HG03064 (cell line): ENCODE measurements around the gene FLYWCH1.

Experiments used
- ATAC-seq: cut with Tn5 transposase; IDR thresholded peaks from one replicate; pipeline ENCODE4 v1.9.1; 2021; ENCODE audit warnings: low read depth; ENCODE audit not compliant: unreplicated experiment

Gene FLYWCH1

DNA sequence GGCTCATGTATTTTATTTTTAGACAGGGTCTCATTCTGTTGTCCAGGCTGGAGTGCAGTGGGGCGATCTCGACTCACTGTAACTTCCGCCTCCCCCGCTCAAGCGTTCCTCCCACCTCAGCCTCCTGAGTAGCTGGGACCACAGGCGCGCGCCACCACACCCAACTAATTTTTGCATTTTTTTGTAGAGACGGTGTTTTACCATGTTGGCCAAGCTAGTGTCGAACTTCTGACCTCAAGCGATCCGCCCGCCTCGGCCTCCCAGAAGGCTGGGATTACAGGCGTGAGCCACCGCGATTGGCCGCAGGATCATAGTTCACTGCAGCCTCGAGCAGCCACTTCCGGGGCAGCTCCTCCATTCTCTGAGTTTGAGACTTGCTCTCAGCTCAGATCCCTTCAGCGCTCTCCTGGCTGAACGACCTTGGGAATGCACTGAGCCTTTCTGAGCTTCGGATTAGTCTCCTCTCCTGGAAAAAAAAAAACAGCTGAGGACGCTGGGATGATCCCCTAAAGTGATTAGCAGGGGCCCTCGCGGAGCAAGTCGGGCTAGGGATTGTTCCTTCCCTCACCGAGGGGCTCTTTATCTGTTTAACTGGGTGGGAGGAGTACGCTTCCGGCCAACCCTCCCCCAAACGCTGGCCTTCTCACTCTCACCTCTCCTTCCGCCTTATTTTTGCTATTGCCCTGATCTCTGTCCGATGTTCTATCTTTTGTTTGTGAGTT lies 69.6 kb downstream of the FLYWCH1 start:
- no peak for ATAC-seq

- ATAC-seq = no peak
Measured at GRCh38 chr16:2981899-2982250, 70.1 kb downstream of the FLYWCH1 start.

- ATAC-seq = no peak
Measured at GRCh38 chr16:2982402-2982801, 70.7 kb downstream of the FLYWCH1 start.

- no peak for ATAC-seq
Measured at GRCh38 chr16:2983706-2984136, 72.0 kb downstream of the FLYWCH1 start.

DNA sequence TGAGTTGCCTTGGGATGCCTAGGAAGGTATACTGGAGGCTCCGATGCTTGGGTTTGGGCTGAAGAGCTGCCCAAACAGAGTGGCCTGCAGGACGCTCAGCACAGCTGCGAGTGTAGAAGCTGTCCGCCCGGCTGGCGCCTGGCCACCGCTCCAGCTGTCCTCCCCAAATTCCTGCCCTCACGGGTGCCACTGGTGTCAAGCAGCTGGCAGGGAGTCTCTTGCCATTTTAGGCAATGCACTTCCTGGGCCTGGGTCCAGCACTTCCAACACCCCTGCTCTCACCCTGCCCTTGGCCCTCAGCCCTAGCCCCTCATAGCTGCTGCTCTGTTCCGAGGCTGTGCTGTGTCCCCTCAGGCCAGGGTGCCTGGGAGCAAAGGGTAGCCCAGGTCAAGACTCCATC lies 73.7 kb downstream of the FLYWCH1 start:
- no peak for ATAC-seq

- ATAC-seq = no peak
Measured at GRCh38 chr16:2985893-2986355, 74.2 kb downstream of the FLYWCH1 start.

DNA sequence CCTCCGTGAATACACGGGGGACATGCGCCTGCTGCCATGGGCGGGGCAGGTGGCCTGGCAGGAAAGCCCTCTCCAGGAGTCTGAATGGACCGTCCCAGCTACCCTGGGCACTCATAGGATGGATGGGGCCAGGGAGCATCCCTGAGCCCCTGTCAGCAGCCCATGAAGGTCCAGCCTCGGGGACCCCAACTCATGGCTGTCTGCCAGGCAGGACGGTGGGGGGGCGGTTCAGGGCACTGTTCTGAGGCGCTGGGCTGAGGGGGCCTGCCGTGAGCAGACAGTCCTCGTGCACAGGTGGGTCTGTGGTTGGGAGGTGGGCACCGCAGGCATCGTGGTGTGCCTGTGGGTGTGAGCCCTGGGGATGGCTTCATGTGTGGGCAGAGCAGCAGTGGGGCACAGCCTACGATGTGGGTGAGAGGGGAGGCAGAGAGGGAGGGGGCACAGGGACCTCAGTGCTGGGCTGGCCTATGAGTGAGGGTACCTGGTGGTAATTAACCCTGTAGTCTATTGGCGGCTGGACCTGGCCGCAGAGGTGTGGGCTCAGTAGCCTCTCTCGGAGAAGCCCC lies 75.0 kb downstream of the FLYWCH1 start:
- ATAC-seq = no peak

GRCh38 chr16:2987286-2987685 lies 75.6 kb downstream of the FLYWCH1 start:
- ATAC-seq = no peak

GRCh38 chr16:2987833-2988232 lies 76.1 kb downstream of the FLYWCH1 start:
- ATAC-seq = no peak

GRCh38 chr16:2988590-2989099 lies 76.9 kb downstream of the FLYWCH1 start:
- no peak for ATAC-seq

GRCh38 chr16:2990891-2991290 lies 79.2 kb downstream of the FLYWCH1 start:
- ATAC-seq = no peak

GRCh38 chr16:2991566-2992261 lies 80.0 kb downstream of the FLYWCH1 start:
- ATAC-seq = no peak

- ATAC-seq = no peak
Measured at GRCh38 chr16:2992383-2993081, 80.8 kb downstream of the FLYWCH1 start.

DNA sequence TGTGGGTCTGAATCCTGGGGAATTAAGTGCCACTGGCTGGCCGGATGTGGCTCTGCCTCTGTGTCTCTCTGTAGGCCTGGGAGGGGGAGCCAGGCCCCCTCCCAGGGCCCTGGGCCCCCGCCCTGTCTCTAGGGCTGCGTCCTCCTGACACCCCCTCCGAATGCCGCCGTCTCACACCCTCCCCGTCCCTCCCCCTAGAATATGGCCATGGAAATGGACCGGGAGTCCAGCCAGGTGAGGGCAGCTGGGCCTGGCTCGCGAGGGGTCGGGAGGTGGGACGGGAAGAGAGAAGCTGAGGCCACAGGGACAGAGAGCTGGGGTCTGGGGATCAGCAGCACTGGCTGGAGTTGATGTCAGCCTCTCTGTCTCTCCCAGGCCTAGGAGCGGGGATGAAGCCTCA lies 84.6 kb downstream of the FLYWCH1 start:
- no peak for ATAC-seq

- no peak for ATAC-seq
Measured at GRCh38 chr16:2999929-3000328, 88.2 kb downstream of the FLYWCH1 start.

DNA sequence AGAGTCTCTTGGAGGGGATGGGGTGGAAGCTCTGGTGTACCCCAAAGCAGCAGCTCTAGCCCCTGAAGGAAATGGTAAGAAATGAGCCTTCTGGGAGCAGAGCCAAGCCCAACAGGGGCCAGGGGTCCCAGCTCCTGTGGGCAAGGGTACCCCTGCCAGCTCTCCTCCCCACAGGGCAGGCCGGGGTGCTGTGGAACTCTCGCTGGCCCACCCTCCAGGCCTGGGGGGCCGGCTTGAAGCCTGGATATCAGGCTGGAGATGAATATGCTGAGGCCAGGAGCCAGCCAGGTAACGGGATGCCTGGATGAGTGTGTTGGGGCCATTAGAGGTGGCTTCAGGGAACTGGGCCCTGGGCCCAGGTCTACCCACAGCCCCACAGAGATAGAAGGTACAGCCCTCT lies 88.8 kb downstream of the FLYWCH1 start:
- no peak for ATAC-seq
